Stimulated activated CD4-positive, alpha-beta T cell treated with anti-CD3 and anti-CD28 coated beads, Interleukin-4, amount 100 ng/mL, for 4 hours (primary cell): ENCODE results near the gene MCHR2.
"Not testable (repeated sequence)": the region's sequence is repeated elsewhere in the genome, so short reads cannot be mapped to it uniquely, and the experiment has no call there.

ENCODE experiments used
- DNase-seq, 2 experiments: peaks; one replicate each; pipeline ENCODE4 v3.0.0-alpha.2; 2020

The MCHR2 gene

GRCh38 chr6:99993533-99994251 is at the start of gene MCHR2:
Gene MCHR2 (minus strand): TSS chr6:99994223. CDS start chr6:99956147, 38,076 bp downstream.
- no peak for DNase-seq

GRCh38 chr6:100038546-100038945 is 44.5 kb upstream of the MCHR2 start:
- not testable (repeated sequence) for DNase-seq

GRCh38 chr6:100035873-100036653 is 42.0 kb upstream of the MCHR2 start:
- no peak for DNase-seq

GRCh38 chr6:100023798-100024197 is 29.8 kb upstream of the MCHR2 start:
- DNase-seq = no peak

GRCh38 chr6:100022847-100023246 is 28.8 kb upstream of the MCHR2 start:
- DNase-seq = no peak

GRCh38 chr6:100008857-100009256 is 14.8 kb upstream of the MCHR2 start:
- DNase-seq = no peak

- DNase-seq = peak; percentile 4 to 17
Measured at GRCh38 chr6:100001915-100002388, 7.9 kb upstream of the MCHR2 start.

- DNase-seq = no peak
Measured at GRCh38 chr6:99997141-99997540, 3.1 kb upstream of the MCHR2 start.

- no peak for DNase-seq
Measured at GRCh38 chr6:99995916-99996315, 1.9 kb upstream of the MCHR2 start.

GRCh38 chr6:99993146-99993532 is 884 bp downstream of the MCHR2 start:
- no peak for DNase-seq

GRCh38 chr6:99991955-99992354 is 2.1 kb downstream of the MCHR2 start:
- DNase-seq = no peak

GRCh38 chr6:99980741-99981140 is 13.3 kb downstream of the MCHR2 start:
- no peak for DNase-seq

GRCh38 chr6:99979953-99980352 is 14.1 kb downstream of the MCHR2 start:
- DNase-seq = no peak

GRCh38 chr6:99967052-99967451 is 27.0 kb downstream of the MCHR2 start:
- DNase-seq = no peak

GRCh38 chr6:99960027-99960426 is 34.0 kb downstream of the MCHR2 start:
- no peak for DNase-seq

- no peak for DNase-seq
Measured at GRCh38 chr6:99951016-99951805, 42.8 kb downstream of the MCHR2 start.

- no peak for DNase-seq
Measured at GRCh38 chr6:99946005-99946404, 48.0 kb downstream of the MCHR2 start.

GRCh38 chr6:99943846-99944245 is 50.2 kb downstream of the MCHR2 start:
- no peak for DNase-seq

- no peak for DNase-seq
Measured at GRCh38 chr6:99940582-99940981, 53.4 kb downstream of the MCHR2 start.

- DNase-seq = no peak
Measured at GRCh38 chr6:99933129-99933528, 60.9 kb downstream of the MCHR2 start.

- no peak for DNase-seq
Measured at GRCh38 chr6:99912657-99913056, 81.4 kb downstream of the MCHR2 start.

- no peak for DNase-seq
Measured at GRCh38 chr6:99905209-99906106, 88.6 kb downstream of the MCHR2 start.
